GM23338 (cell line): ENCODE results near the gene COL1A1. TPM values are rescaled to one million over a fixed set of nuclear protein-coding genes. Genes with fewer than 3 reads are reported as not detected.

Experiments used
- ATAC-seq: fragments of 200-7000 bp; cut with Tn5 transposase; 3 replicates; pipeline ENCODE4 v1.9.1; 2020
- DNase-seq: peaks from one replicate; pipeline ENCODE4 v3.0.0-alpha.2; 2015; ENCODE audit warnings: low spot score
- H2AFZ ChIP-seq: fragments of 200-600 bp; sonication (generic); 2 replicates; pipeline ENCODE4 v1.8.0; 2016; ENCODE audit warnings: antibody characterized with exemption, mild to moderate bottlenecking, moderate library complexity
- H3F3A ChIP-seq: fragments of 200-600 bp; sonication (generic); replicated peaks from 2 replicates; pipeline ENCODE4 v1.8.0; 2017; ENCODE audit warnings: antibody characterized with exemption, mixed run types, low read depth
- H3K27ac ChIP-seq: fragments of 200-600 bp; sonication (generic); 2 replicates; pipeline ENCODE4 v1.6.1; 2016; ENCODE audit warnings: low read depth
- H3K27me3 ChIP-seq: fragments of 200-600 bp; sonication (generic); 2 replicates; pipeline ENCODE4 v1.8.0; 2016; ENCODE audit warnings: mild to moderate bottlenecking, mixed run types, moderate library complexity; ENCODE audit not compliant: insufficient read depth
- H3K36me3 ChIP-seq: fragments of 200-600 bp; sonication (generic); 2 replicates; pipeline ENCODE4 v1.8.0; 2016; ENCODE audit warnings: mild to moderate bottlenecking; ENCODE audit not compliant: insufficient read depth
- H3K4me1 ChIP-seq: fragments of 200-600 bp; sonication (generic); 2 replicates; pipeline ENCODE4 v1.8.0; 2016; ENCODE audit warnings: mild to moderate bottlenecking, moderate library complexity; ENCODE audit not compliant: insufficient read depth
- H3K4me2 ChIP-seq: fragments of 200-600 bp; sonication (generic); 2 replicates; pipeline ENCODE4 v1.7.1; 2017; ENCODE audit warnings: mixed run types
- H3K4me3 ChIP-seq: fragments of 200-600 bp; sonication (generic); 2 replicates; pipeline ENCODE4 v1.6.1; 2016; ENCODE audit warnings: mixed run types
- H3K79me2 ChIP-seq: fragments of 200-600 bp; sonication (generic); replicated peaks from 2 replicates; pipeline ENCODE4 v1.8.0; 2017; ENCODE audit warnings: mild to moderate bottlenecking; ENCODE audit not compliant: insufficient read depth
- H3K9me2 ChIP-seq: fragments of 200-600 bp; sonication (generic); 2 replicates; pipeline ENCODE4 v1.8.0; 2017; ENCODE audit not compliant: insufficient read depth
- H4K20me1 ChIP-seq: fragments of 200-600 bp; sonication (generic); replicated peaks from 2 replicates; pipeline ENCODE4 v1.8.0; 2017; ENCODE audit warnings: mild to moderate bottlenecking; ENCODE audit not compliant: insufficient read depth
- H3K27ac Mint-ChIP-seq: 2 replicates; pipeline ENCODE4 v1.8.0; 2020; ENCODE audit warnings: inconsistent platforms, mild to moderate bottlenecking, moderate library complexity, mixed read lengths
- H3K27me3 Mint-ChIP-seq: 3 replicates; pipeline ENCODE4 v1.8.0; 2022; ENCODE audit warnings: low read depth, mild to moderate bottlenecking, moderate library complexity, mixed read lengths, inconsistent platforms; ENCODE audit not compliant: insufficient read depth, poor library complexity
- H3K36me3 Mint-ChIP-seq: 3 replicates; pipeline ENCODE4 v1.8.0; 2021; ENCODE audit warnings: low read depth, mild to moderate bottlenecking, inconsistent platforms, moderate library complexity, mixed read lengths
- H3K4me1 Mint-ChIP-seq: 3 replicates; pipeline ENCODE4 v1.8.0; 2020; ENCODE audit warnings: mild to moderate bottlenecking, inconsistent platforms, mixed read lengths
- H3K4me3 Mint-ChIP-seq: 3 replicates; pipeline ENCODE4 v1.8.0; 2021; ENCODE audit warnings: moderate library complexity, mild to moderate bottlenecking, inconsistent platforms, mixed read lengths
- H3K9me3 Mint-ChIP-seq: 3 replicates; pipeline ENCODE4 v1.8.0; 2020; ENCODE audit warnings: moderate library complexity, mild to moderate bottlenecking, inconsistent platforms, mixed read lengths
- CREB1 ChIP-seq: fragments of 250-450 bp; sonication (Bioruptor Pico); IDR thresholded peaks from 2 replicates; pipeline ENCODE4 v1.5.0; 2020; ENCODE audit warnings: low read depth, mild to moderate bottlenecking, moderate library complexity
- EZH2 ChIP-seq: fragments of 200-600 bp; sonication (generic); IDR thresholded peaks from one replicate; pipeline ENCODE4 v1.8.0; 2017; ENCODE audit warnings: antibody characterized with exemption, mild to moderate bottlenecking, low read depth; ENCODE audit not compliant: unreplicated experiment
- EZH2phosphoT487 ChIP-seq: fragments of 200-600 bp; sonication (generic); IDR thresholded peaks from one replicate; pipeline ENCODE4 v1.8.1; 2018; ENCODE audit warnings: antibody characterized with exemption; ENCODE audit not compliant: unreplicated experiment
- NANOG ChIP-seq: IDR thresholded peaks from 2 replicates; pipeline ENCODE4 v1.6.1; 2016; ENCODE audit warnings: antibody characterized with exemption, borderline replicate concordance
- ZNF114 ChIP-seq: fragments of 250-450 bp; sonication (Bioruptor Pico); IDR thresholded peaks from 2 replicates; pipeline ENCODE4 v1.5.0; 2020; ENCODE audit warnings: mild to moderate bottlenecking, moderate library complexity
- ZNF331 ChIP-seq: fragments of 250-450 bp; sonication (Bioruptor Pico); IDR thresholded peaks from 2 replicates; pipeline ENCODE4 v1.5.0; 2020; ENCODE audit warnings: low read depth, mild to moderate bottlenecking, moderate library complexity
- polyA plus RNA-seq: library from polyadenylated mRNA; unstranded; fragments of >200 nt; fragmentation: Nextera tagmentation; extraction: Ambion mirVana; gene quantifications from 2 replicates; pipeline ENCODE4 v1.2.1, GENCODE V29; 2016
- total RNA-seq: library from RNA; depleted of rRNA; stranded (reverse); fragments of >200 nt; shearing (Covaris generic); gene quantifications from 2 replicates; pipeline ENCODE4 v1.2.3, GENCODE V29; 2014
- TF ChIP-seq, protein P1 (sequence below): IDR thresholded peaks from one replicate; pipeline ENCODE4 v1.6.1; 2018; ENCODE audit warnings: antibody characterized with exemption; ENCODE audit not compliant: unreplicated experiment
- TF ChIP-seq, protein P2 (sequence below): IDR thresholded peaks from 2 replicates; pipeline ENCODE4 v1.6.1; 2016; ENCODE audit warnings: antibody characterized with exemption
- TF ChIP-seq, protein P3 (sequence below), 2 experiments: fragments of 200-600 bp in 1 of 2; sonication (generic) in 1 of 2; conservative IDR thresholded peaks; 2 replicates each; pipeline versions ENCODE4 v1.5.1 to v1.6.1; 2016 to 2017; ENCODE audit warnings: antibody characterized with exemption in 2 of 2, low read depth in 2 of 2, mild to moderate bottlenecking in 2 of 2, moderate library complexity in 1 of 2

Gene COL1A1
- total and polyA plus RNA-seq, 2 experiments from 2014 or later, result 21.2 to 34.3 TPM

DNA sequence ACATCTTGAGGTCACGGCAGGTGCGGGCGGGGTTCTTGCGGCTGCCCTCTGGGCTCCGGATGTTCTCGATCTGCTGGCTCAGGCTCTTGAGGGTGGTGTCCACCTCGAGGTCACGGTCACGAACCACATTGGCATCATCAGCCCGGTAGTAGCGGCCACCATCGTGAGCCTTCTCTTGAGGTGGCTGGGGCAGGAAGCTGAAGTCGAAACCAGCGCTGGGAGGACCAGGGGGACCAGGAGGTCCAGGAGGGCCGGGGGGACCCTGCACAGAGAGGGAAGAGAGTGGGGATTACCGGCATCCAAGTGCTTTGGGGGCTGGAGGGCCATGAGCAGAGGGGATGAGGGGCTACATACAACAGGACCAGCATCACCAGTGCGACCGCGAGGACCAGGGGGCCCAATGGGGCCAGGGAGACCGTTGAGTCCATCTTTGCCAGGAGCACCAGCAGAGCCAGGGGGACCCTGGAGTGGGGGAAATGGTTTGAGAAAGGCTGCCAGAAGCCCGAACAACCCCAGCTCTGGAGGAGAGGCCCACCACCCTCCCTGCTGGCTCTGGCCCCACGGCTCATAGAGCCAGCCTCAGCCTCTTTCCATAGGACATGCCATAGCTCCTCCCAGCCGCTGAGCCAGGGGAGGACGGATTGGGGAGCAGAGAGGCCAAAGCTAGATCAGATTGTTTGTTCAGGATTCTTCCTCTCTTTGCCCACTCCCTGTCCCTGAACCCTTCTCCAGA, 14.6 kb downstream of the COL1A1 start:
- Histone ChIP-seq H3K4me1 (peaks cover 27% of the 10 kb centered on the region), H3K27ac (no peak overlapping the region), H3K4me2 (no peak overlapping the region), H2AFZ (no peak overlapping the region), H4K20me1 (no peaks in the 10 kb centered on the region), H3K27me3 (no peaks in the 10 kb centered on the region), H3K4me3 (no peak overlapping the region), H3K36me3 (no peaks in the 10 kb centered on the region), H3F3A (no peaks in the 10 kb centered on the region), H3K9me2 (no peaks in the 10 kb centered on the region), H3K79me2 (no peaks in the 10 kb centered on the region)
- DNase-seq (no peak), ATAC-seq (no peak)
- H3K9me3 Mint-ChIP-seq, result no peaks in the 10 kb centered on the region
- TF ChIP-seq EZH2phosphoT487 (no peak), ZNF114 (CRISPR knock-in tag) (no peak)
- TF ChIP-seq, protein P1, sequence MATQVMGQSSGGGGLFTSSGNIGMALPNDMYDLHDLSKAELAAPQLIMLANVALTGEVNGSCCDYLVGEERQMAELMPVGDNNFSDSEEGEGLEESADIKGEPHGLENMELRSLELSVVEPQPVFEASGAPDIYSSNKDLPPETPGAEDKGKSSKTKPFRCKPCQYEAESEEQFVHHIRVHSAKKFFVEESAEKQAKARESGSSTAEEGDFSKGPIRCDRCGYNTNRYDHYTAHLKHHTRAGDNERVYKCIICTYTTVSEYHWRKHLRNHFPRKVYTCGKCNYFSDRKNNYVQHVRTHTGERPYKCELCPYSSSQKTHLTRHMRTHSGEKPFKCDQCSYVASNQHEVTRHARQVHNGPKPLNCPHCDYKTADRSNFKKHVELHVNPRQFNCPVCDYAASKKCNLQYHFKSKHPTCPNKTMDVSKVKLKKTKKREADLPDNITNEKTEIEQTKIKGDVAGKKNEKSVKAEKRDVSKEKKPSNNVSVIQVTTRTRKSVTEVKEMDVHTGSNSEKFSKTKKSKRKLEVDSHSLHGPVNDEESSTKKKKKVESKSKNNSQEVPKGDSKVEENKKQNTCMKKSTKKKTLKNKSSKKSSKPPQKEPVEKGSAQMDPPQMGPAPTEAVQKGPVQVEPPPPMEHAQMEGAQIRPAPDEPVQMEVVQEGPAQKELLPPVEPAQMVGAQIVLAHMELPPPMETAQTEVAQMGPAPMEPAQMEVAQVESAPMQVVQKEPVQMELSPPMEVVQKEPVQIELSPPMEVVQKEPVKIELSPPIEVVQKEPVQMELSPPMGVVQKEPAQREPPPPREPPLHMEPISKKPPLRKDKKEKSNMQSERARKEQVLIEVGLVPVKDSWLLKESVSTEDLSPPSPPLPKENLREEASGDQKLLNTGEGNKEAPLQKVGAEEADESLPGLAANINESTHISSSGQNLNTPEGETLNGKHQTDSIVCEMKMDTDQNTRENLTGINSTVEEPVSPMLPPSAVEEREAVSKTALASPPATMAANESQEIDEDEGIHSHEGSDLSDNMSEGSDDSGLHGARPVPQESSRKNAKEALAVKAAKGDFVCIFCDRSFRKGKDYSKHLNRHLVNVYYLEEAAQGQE, result no peak
- TF ChIP-seq, protein P2, sequence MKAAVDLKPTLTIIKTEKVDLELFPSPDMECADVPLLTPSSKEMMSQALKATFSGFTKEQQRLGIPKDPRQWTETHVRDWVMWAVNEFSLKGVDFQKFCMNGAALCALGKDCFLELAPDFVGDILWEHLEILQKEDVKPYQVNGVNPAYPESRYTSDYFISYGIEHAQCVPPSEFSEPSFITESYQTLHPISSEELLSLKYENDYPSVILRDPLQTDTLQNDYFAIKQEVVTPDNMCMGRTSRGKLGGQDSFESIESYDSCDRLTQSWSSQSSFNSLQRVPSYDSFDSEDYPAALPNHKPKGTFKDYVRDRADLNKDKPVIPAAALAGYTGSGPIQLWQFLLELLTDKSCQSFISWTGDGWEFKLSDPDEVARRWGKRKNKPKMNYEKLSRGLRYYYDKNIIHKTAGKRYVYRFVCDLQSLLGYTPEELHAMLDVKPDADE, result no peak
- H3K27me3 Mint-ChIP-seq, result peaks cover 12% of the 10 kb centered on the region
- H3K27ac Mint-ChIP-seq, result no peak overlapping the region
- peaks cover 29% of the 10 kb centered on the region for H3K4me1 Mint-ChIP-seq
- no peak overlapping the region for H3K4me3 Mint-ChIP-seq
- peaks cover 26% of the 10 kb centered on the region for H3K36me3 Mint-ChIP-seq

DNA sequence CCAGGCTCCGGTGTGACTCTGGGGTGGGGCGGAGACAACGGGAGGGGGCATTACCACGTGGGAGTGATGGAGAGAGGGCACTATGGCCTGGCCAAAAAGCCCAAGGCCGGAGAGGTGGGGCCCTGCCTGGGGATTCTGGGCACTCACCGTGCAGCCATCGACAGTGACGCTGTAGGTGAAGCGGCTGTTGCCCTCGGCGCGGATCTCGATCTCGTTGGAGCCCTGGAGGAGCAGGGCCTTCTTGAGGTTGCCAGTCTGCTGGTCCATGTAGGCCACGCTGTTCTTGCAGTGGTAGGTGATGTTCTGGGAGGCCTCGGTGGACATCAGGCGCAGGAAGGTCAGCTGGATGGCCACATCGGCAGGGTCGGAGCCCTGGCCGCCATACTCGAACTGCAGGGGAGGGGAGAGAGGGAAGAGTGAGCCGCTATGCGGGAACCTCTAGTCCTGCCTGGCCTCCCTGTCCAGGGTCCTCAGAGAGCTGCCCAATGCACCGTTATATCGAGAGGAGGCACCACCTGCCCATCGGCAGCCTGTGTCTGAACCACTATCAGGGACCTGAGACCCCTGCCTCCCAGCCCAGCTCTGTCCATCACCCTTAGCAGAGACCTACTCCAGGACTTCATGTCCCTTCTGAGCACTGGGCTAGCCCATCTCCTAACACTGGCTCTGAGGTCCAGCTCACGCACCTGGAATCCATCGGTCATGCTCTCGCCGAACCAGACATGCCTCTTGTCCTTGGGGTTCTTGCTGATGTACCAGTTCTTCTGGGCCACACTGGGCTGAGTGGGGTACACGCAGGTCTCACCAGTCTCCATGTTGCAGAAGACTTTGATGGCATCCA, 15.6 kb downstream of the COL1A1 start:
- Histone ChIP-seq H3K9me2 (no peaks in the 10 kb centered on the region), H3K27me3 (no peaks in the 10 kb centered on the region), H3F3A (no peaks in the 10 kb centered on the region), H2AFZ (no peak overlapping the region), H3K4me1 (peaks cover 27% of the 10 kb centered on the region), H3K27ac (no peak overlapping the region), H3K4me3 (no peak overlapping the region), H3K4me2 (no peak overlapping the region), H3K36me3 (no peaks in the 10 kb centered on the region), H4K20me1 (no peaks in the 10 kb centered on the region), H3K79me2 (no peaks in the 10 kb centered on the region)
- no peak overlapping the region for H3K4me3 Mint-ChIP-seq
- H3K4me1 Mint-ChIP-seq, result peaks cover 32% of the 10 kb centered on the region
- peaks cover 23% of the 10 kb centered on the region for H3K36me3 Mint-ChIP-seq
- no peaks in the 10 kb centered on the region for H3K9me3 Mint-ChIP-seq
- peaks cover 12% of the 10 kb centered on the region for H3K27me3 Mint-ChIP-seq
- H3K27ac Mint-ChIP-seq, result no peak overlapping the region
- no peak for ATAC-seq
- DNase-seq, result no peak
- TF ChIP-seq CREB1 (CRISPR knock-in tag), result no peak
- TF ChIP-seq EZH2, result no peak
- TF ChIP-seq ZNF114 (CRISPR knock-in tag), result no peak
- TF ChIP-seq, protein P1, result no peak
- TF ChIP-seq NANOG, result no peak
- no peak for TF ChIP-seq ZNF331
- no peak for TF ChIP-seq EZH2phosphoT487
- TF ChIP-seq, protein P2, result no peak
- TF ChIP-seq, protein P3, sequence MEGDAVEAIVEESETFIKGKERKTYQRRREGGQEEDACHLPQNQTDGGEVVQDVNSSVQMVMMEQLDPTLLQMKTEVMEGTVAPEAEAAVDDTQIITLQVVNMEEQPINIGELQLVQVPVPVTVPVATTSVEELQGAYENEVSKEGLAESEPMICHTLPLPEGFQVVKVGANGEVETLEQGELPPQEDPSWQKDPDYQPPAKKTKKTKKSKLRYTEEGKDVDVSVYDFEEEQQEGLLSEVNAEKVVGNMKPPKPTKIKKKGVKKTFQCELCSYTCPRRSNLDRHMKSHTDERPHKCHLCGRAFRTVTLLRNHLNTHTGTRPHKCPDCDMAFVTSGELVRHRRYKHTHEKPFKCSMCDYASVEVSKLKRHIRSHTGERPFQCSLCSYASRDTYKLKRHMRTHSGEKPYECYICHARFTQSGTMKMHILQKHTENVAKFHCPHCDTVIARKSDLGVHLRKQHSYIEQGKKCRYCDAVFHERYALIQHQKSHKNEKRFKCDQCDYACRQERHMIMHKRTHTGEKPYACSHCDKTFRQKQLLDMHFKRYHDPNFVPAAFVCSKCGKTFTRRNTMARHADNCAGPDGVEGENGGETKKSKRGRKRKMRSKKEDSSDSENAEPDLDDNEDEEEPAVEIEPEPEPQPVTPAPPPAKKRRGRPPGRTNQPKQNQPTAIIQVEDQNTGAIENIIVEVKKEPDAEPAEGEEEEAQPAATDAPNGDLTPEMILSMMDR (conservative IDR thresholded peaks at IDR 0.05; ENCODE audit: low read depth in 2 of 2), result no peak
